Activated T-cell treated with anti-CD3 and anti-CD28 coated beads, Interleukin-2, amount 50 U/mL, for 48 hours (primary cell): ENCODE results near the gene MAP2K5.

ENCODE experiments used
- DNase-seq, 2 experiments: peaks; one replicate each; pipeline ENCODE4 v3.0.0-alpha.2; 2020

MAP2K5 gene

DNA sequence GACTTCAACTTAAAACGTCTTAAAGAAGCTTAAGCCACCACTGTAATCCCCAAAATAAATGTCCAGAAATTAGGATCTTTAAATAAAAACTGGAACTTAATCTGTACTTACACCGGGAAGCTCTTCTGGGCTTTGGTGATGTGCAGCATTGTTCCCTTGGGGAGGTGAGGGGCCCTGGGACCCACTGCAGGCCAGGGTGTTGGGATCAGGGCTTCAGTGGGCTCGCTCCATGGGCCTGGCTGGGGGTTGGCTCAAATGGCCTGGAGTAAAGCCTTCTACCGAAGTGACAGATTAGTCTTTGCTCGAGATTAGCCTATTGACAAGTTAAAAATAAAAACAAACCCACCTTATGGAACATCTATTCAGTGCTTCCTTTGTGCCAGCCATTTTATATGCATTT lies 303.5 kb downstream of the MAP2K5 start:
- DNase-seq: no peak

DNA sequence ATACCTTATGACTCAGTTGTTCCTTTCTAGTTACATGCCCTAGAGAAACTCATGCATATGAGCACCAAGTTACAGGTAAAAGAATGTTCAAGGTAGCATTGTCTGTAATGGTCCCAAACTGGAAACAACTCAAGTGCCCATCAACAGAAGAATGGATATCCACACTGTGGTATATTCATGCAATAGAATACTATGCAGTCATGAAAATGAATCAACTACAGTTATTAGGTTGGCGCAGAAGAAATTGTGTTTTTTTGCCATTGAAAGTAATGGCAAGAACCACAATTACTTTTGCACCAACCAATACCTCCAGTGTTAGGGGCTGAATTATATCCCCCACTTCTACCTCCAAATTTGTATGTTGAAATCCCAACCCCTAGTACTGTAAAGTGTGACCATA lies 307.0 kb downstream of the MAP2K5 start:
- DNase-seq: no peak

DNA sequence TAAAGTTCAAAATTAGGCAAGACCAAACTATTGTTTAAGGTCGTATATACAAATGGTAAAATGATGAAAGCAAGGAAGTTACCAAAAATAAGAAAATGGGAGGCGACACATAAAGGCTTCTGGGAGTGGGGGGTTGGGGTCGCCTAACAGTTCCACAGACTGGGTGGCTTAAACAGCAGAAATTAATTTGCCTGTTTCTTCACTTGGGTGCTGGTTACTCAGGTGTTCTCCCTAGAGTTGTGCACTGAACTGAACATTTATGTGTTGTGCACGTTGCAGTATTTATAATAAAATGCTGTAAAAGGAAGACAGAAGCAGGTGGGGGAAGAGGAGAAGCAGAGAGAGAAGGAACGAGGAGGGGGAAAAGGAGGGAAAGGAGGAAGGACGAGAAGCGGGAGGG lies 307.8 kb downstream of the MAP2K5 start:
- DNase-seq: no peak

- no peak for DNase-seq
Observed at GRCh38 chr15:67850994-67851571, 308.6 kb downstream of the MAP2K5 start.

DNA sequence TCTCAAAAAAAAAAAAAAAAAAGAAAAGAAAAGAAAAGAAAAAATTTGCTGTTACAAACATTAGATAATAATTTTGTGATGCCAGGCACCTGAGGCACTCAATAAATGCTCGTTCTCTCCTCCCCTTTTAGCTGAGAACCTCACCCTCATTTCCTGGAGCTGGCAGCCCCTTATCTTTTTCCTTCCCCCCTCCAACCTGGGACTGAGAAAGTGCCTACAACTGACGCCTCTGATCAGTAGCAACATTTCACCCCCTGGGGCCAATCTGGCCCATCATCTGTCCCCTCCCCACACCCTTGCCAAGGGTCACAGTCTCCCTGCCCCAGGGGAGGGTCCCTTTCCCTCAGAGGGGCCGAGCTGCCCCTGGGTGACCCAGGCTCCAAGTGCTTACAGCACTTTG lies 309.9 kb downstream of the MAP2K5 start:
- DNase-seq: no peak

- no peak for DNase-seq
Observed at GRCh38 chr15:67853454-67853853, 311.0 kb downstream of the MAP2K5 start.

DNA sequence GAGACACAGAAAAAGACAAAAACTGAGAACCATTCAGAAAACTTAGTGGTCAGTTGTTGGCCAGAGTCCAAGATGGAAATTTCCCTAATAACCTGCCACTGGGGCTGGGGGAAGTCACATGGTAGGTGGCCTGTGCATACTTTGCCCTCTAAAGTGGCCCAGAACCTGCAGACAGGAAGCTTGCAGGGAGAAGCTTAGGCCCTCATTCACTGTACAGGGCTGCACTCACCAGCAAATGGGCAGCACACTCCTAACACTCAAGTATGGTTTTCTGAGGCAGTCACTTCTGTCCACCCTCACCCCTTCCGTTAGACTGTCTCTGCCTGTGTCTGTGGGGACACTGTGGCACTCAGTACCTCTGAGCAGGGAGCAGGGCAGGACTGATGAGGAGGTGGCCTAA lies 311.9 kb downstream of the MAP2K5 start:
- no peak for DNase-seq

- no peak for DNase-seq
Observed at GRCh38 chr15:67855842-67856241, 313.3 kb downstream of the MAP2K5 start.
